ENCODE results near the gene TSKU.
"Not testable (repeated sequence)": the region's sequence is repeated elsewhere in the genome, so short reads cannot be mapped to it uniquely, and the experiment has no call there.

The TSKU gene

GRCh38 chr11:76824980-76825725 lies 42.0 kb downstream of the TSKU start:
- no peak for DNase-seq (ENCODE audit: low spot score)

GRCh38 chr11:76825726-76826396 lies 42.7 kb downstream of the TSKU start:
- no peak for DNase-seq (ENCODE audit: low spot score)

GRCh38 chr11:76826508-76826907 lies 43.4 kb downstream of the TSKU start:
- DNase-seq (ENCODE audit: low spot score): not testable (repeated sequence)

GRCh38 chr11:76827005-76827404 lies 43.8 kb downstream of the TSKU start:
- DNase-seq (ENCODE audit: low spot score): not testable (repeated sequence)

- DNase-seq (ENCODE audit: low spot score): no peak
These were observed 47.6 kb downstream of the TSKU start for GRCh38 chr11:76830639-76831327.

GRCh38 chr11:76831686-76832310 lies 48.6 kb downstream of the TSKU start:
- no peak for DNase-seq (ENCODE audit: low spot score)

GRCh38 chr11:76832361-76832760 lies 49.2 kb downstream of the TSKU start:
- DNase-seq (ENCODE audit: low spot score): no peak

- DNase-seq (ENCODE audit: low spot score): no peak
These were observed 51.0 kb downstream of the TSKU start for GRCh38 chr11:76834151-76834550.

- no peak for DNase-seq (ENCODE audit: low spot score)
These were observed 51.9 kb downstream of the TSKU start for GRCh38 chr11:76835036-76835435.

GRCh38 chr11:76835928-76836612 lies 52.9 kb downstream of the TSKU start:
- DNase-seq (ENCODE audit: low spot score): no peak

GRCh38 chr11:76836613-76837291 lies 53.6 kb downstream of the TSKU start:
- no peak for DNase-seq (ENCODE audit: low spot score)

GRCh38 chr11:76837696-76838677 lies 54.8 kb downstream of the TSKU start:
- no peak for DNase-seq (ENCODE audit: low spot score)

- DNase-seq (ENCODE audit: low spot score): no peak
These were observed 55.5 kb downstream of the TSKU start for GRCh38 chr11:76838678-76839068.

- no peak for DNase-seq (ENCODE audit: low spot score)
These were observed 56.2 kb downstream of the TSKU start for GRCh38 chr11:76839311-76839710.

GRCh38 chr11:76841923-76842452 lies 58.8 kb downstream of the TSKU start:
- DNase-seq (ENCODE audit: low spot score): no peak

GRCh38 chr11:76843907-76844306 lies 60.8 kb downstream of the TSKU start:
- DNase-seq (ENCODE audit: low spot score): no peak

- no peak for DNase-seq (ENCODE audit: low spot score)
These were observed 61.4 kb downstream of the TSKU start for GRCh38 chr11:76844511-76844910.

GRCh38 chr11:76845069-76845468 lies 61.9 kb downstream of the TSKU start:
- DNase-seq (ENCODE audit: low spot score): no peak

GRCh38 chr11:76846441-76846840 lies 63.3 kb downstream of the TSKU start:
- DNase-seq (ENCODE audit: low spot score): no peak

All from CD4-positive, alpha-beta T cell treated with Interleukin-6 at 100 ng/mL for 8 hours (primary cell).